Urinary bladder (tissue), 4 donors: ENCODE results near the gene ME3. TPM values are rescaled to one million over a fixed set of nuclear protein-coding genes. Genes with fewer than 3 reads are reported as not detected.
A peak's percentile ranks its signal among the peaks of the same experiment; 100 is the strongest.

ENCODE experiments used
- DNase-seq: peaks from one replicate; pipeline ENCODE4 v3.0.0-alpha.2; 2015; ENCODE audit errors: extremely low spot score
- H3K27ac ChIP-seq: one replicate; pipeline ENCODE4 v1.5.1; 2013; ENCODE audit warnings: low read depth, mild to moderate bottlenecking, moderate library complexity
- H3K36me3 ChIP-seq: one replicate; pipeline ENCODE4 v1.6.1; 2013; ENCODE audit warnings: mild to moderate bottlenecking, moderate library complexity; ENCODE audit not compliant: insufficient read depth
- H3K4me1 ChIP-seq: one replicate; pipeline ENCODE4 v1.6.1; 2013; ENCODE audit warnings: mild to moderate bottlenecking, moderate library complexity; ENCODE audit not compliant: insufficient read depth
- H3K4me3 ChIP-seq: one replicate; pipeline ENCODE4 v1.5.1; 2013; ENCODE audit warnings: low read depth, low read length
- WGBS: extraction: QIAGEN DNeasy Blood & Tissue Kit; methylation state at CpG from one replicate; pipeline ENCODE4 v1.1.7; 2013; 5-methylcytosine and 5-hydroxymethylcytosine counted together
- polyA plus RNA-seq: library from polyadenylated mRNA; stranded (reverse); fragments of 200-250 nt; gene quantifications from one replicate; pipeline ENCODE4 v1.2.3, GENCODE V29; 2013
- total RNA-seq: library from RNA; depleted of rRNA; stranded (reverse); fragments of >200 nt; gene quantifications from one replicate; pipeline ENCODE4 v1.2.3, GENCODE V29; 2014
- donor health status: healthy with polysubstance abuse.
- donor health status: healthy.

Gene ME3
- total and polyA plus RNA-seq, 2 donors: 17.6 to 52.2 TPM

DNA sequence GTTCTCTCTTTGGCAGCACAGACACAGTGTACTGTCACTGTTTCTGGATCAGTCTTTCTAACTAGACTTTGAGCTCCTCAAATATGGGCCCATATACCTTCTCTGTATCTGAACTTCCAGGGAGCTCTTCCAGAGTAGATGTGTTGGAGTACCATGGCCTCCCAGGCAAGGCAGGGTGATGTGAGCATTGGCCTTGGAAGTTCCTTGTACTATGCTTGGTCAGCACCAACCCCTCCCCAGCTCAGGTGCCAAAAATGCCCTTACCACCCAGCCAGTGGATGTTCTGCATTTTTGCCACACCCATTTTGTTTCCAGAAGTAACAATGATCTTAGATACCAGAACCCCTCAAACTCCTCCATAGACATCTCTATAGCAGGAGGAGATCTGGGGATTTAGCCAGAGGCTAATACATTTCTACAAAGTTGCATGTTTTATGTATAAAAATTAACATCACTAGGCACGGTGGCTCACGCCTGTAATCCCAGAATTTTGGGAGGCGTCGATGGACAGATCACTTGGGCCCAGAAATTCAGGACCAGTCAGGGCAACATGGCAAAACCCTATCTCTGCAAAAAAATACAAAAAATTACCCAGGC lies 165.1 kb downstream of the ME3 start:
- DNase-seq: no peak
- H3K4me3 ChIP-seq: no peak overlapping the region
- 96% methylated on average over 4 of the region's 4 CpGs for WGBS
- H3K4me1 ChIP-seq: no peaks in the 10 kb centered on the region
- no peak overlapping the region for H3K27ac ChIP-seq
- no peaks in the 10 kb centered on the region for H3K36me3 ChIP-seq

DNA sequence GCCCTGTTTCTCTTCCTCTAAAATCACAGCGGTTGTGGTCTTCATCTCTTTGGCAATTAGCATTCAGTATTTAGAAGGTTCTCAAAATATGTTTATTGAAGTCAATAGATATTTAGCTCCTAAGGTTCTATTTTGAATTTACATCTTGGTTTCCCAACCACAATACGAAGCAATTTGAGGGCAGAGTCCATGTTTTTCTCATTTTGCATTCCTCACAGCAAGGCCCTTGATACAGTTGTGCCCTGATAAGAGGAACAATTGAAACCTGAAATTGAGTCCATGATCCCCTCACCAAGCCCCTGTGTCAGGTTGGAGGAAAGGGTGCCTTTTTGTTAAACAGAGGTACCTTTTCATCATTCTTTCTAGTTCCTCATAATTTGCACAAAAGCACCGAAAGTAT lies 166.2 kb downstream of the ME3 start:
- no peak for DNase-seq
- Histone ChIP-seq H3K36me3 (no peaks in the 10 kb centered on the region), H3K4me1 (no peaks in the 10 kb centered on the region), H3K27ac (no peak overlapping the region), H3K4me3 (no peak overlapping the region)
- 97% methylated on average over 3 of the region's 3 CpGs for WGBS

DNA sequence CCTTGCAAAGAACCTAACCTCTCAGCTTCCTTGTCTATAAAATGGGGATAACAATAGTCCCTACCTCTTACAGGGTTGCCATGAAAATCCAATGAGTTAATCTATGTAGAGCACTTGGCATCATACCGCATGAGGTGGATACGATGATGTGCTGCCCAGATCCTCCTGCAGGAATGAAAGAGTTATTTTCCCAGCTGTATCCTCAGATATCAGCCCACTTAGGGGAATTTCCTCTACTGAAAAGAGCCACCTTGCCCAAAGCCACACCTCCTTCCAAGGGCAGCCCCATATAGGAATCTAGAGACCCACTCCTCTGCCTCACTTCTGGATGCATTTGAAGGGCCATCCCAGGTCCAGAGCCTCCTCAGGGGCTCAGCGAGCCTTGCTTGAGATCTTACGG lies 169.3 kb downstream of the ME3 start:
- no peaks in the 10 kb centered on the region for H3K4me1 ChIP-seq

DNA sequence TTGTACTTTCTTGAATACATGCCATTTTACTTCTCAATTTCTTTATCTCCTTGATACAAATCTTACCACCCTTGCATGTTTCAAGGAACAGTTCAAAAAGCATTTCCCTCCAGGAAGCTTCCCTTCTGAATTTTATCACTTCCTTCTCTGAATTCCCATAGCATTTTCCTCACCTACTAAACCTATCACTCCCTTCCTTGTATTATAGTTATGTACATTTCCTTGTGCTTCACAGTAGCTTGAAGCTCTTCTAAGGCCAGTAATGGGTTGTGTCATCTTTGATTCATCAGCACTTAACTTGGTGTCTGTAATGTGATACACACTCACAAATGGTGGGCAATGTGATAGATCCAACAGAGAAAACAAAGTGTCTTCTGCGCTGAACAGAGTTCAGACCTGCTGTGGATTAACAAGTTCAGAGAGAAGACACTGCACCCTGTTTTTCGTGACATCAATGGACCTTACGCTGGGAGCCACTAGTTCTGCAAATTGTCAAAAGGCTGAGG lies 170.2 kb downstream of the ME3 start:
- DNase-seq: no peak
- H3K4me3 ChIP-seq: no peak overlapping the region
- 95% methylated on average over 3 of the region's 3 CpGs for WGBS
- no peaks in the 10 kb centered on the region for H3K4me1 ChIP-seq
- H3K27ac ChIP-seq: no peak overlapping the region
- H3K36me3 ChIP-seq: no peaks in the 10 kb centered on the region

More for the DNA sequence above, 169.3 kb downstream of the ME3 start:
- WGBS: 90% methylated on average over 4 of the region's 4 CpGs
- no peak overlapping the region for H3K4me3 ChIP-seq
- no peak for DNase-seq
- H3K36me3 ChIP-seq: no peaks in the 10 kb centered on the region
- no peak overlapping the region for H3K27ac ChIP-seq

DNA sequence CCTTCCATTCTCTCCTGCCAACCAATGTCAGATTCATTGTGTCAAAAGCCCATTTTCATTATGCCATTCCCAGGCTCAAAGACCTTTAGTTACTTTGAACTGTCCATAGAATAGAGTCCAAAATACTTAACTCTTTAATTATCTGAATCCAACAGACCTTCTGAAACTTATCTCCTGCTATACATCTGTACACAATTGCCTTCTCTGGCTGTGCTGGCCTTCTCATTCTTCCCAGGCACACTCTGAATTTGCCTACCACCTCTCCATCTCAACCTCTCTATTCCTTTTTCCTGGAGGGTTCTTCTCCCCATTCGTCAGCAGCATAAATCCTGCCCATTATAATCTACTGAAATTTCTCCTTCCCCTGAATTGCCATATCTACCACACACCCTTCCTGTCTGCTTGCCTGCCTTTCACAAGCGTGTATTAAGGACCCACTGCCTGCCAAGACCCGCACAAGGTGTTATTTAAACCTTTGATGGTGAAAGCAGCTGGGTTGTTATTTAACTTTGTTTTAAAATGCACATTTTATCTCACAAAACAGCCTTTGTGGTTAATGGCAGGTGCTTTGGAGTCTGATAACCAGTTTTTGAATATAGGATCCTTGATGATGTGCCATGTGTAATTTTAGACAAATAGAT lies 171.8 kb downstream of the ME3 start:
- 81% methylated on average over 3 of the region's 3 CpGs for WGBS

DNA sequence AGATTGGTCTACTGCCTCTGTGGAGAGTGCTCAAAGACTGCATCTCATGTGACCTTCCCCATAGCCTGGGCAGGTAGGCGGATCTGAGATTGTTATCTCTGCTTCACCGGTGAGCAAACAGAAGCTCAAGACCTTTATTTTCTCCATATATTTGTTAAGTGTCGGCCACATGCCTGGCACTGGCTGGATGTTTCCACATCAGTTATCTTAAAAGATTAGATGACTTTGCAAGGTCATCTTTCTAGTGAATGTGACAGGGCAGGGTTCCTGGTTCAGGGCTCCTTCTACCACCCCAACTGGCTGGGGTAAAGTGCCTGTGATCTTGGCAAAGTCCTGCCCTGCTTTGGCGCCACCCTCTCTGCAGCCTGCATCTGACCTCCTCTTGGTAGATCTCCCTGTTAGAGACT lies 172.7 kb downstream of the ME3 start:
- no peak for DNase-seq
- Histone ChIP-seq H3K4me3 (no peak overlapping the region), H3K4me1 (no peaks in the 10 kb centered on the region), H3K27ac (no peak overlapping the region), H3K36me3 (no peaks in the 10 kb centered on the region)
- whole genome bisulfite sequencing: 81% methylated on average over 4 of the region's 4 CpGs

More for the DNA sequence above, 171.8 kb downstream of the ME3 start:
- Histone ChIP-seq H3K4me3 (no peak overlapping the region), H3K36me3 (no peaks in the 10 kb centered on the region), H3K27ac (no peak overlapping the region), H3K4me1 (no peaks in the 10 kb centered on the region)
- DNase-seq: no peak

DNA sequence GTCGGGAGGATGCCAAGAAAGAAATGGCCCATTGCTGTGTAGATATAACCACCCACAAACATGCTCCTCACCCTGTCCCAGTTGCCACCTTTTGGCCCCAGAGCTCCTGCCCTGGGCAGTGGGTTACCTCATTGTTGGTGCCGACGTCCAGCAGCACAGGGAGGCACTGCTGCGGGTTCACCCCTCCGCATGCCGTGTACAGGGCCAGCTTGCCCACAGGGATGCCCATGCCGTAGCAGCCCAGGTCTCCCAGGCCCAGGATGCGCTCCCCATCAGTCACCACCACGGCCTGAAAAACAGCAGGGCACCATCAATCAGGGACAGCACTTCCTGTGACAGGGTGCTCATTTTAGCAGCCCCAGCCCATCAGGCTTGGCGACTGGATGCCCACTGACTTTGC lies 174.6 kb downstream of the ME3 start:
- Histone ChIP-seq H3K36me3 (no peaks in the 10 kb centered on the region), H3K27ac (no peak overlapping the region), H3K4me1 (no peaks in the 10 kb centered on the region), H3K4me3 (no peak overlapping the region)
- WGBS: 87% methylated on average over 10 of the region's 10 CpGs
- no peak for DNase-seq

DNA sequence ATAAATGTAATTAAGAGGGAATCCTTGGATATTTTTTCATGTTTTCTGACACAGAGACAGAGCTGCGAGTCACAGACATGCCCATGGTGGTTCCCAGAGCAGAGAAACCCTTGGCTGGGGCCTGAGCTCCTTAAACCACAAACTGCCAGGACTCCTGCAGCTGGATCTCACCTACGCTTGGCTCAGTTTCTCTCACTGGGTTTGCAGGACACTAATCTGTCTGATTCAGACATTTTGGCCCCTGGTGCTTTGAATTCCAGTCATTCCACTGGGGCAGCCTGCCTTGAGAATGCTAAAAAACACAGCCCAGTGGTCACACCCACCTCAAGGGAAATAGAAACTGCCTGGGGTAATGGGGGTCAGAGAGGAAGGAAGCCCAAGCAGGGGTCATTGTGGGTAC lies 175.1 kb downstream of the ME3 start:
- WGBS: 87% methylated on average over 2 of the region's 2 CpGs
- H3K4me1 ChIP-seq: no peaks in the 10 kb centered on the region
- DNase-seq: no peak
- H3K36me3 ChIP-seq: no peaks in the 10 kb centered on the region
- no peak overlapping the region for H3K4me3 ChIP-seq
- H3K27ac ChIP-seq: no peak overlapping the region

DNA sequence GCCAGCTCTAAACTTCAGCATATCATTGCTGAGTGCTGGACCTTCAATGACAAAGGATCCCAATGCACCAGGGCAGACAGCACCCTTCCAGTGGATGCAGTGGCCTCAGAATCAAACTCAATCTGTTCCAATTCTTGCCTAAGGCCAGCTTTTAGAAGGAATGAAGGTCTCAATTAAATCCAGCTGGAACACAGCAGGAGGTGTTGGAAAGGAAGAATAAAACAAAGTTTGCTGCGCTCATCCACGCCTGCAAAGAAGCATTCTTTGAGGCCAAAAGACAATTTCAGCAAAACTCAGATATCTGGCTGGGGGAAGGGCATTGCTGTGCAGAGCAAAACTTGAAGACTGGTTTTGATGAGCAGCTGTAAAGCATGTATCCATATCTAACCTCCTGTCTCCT lies 177.1 kb downstream of the ME3 start:
- no peak for DNase-seq
- Histone ChIP-seq H3K4me3 (no peak overlapping the region), H3K4me1 (no peaks in the 10 kb centered on the region), H3K27ac (no peak overlapping the region), H3K36me3 (no peaks in the 10 kb centered on the region)
- WGBS: 81% methylated on average over 2 of the region's 2 CpGs

DNA sequence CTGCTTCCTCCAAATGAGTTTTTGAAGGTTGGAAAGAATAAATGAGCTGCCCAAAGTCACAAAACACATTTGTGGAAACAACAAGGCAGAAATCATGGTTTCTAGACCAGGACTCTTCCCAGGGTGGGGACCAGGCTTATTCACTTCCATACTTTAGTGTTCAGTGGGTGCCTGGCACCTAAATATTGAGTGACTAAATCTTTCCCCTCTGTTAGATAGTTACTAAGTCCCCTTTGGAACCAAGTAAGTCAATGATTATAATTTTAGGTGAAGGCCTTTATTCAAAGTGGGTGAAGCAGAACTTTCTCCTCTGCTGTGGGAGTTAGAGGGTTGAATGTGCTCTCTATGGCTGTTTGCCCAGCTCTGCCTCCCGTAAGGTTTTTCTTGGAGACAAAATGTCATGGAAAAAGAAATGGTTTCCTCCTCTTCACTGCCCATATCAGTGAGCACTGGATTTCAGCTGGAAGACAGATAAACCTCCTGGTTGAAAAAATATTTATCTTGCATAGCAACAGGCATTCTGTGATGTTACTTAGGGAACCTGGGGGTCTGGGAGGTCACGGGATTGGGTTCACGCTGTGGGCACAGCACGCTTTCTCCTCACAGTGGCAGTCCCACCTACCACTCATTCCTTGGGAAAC lies 179.9 kb downstream of the ME3 start:
- H3K27ac ChIP-seq: no peak overlapping the region
- 58% methylated on average over 4 of the region's 4 CpGs for WGBS
- no peak for DNase-seq

DNA sequence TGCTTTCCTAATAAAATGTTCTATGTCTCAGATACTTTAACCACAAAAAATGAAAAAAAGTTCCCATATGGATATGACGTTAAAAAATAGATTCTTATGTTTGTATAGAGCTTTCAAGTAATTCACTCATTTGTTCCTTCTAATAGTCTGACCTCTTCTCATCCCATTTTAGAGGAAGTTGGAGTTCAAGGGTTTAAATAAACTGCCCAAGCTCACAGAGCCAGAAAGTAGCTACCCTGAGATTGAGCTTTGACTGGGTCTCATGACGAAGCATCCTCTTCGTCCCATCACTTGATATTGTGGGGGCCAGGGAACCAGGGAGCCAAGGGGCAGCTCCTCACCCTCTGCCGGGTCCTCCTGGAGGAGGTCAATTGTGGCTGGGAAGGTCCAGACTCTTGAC lies 181.4 kb downstream of the ME3 start:
- WGBS: 88% methylated on average over 4 of the region's 4 CpGs
- no peaks in the 10 kb centered on the region for H3K4me1 ChIP-seq
- H3K27ac ChIP-seq: no peak overlapping the region

More for the DNA sequence above, 179.9 kb downstream of the ME3 start:
- Histone ChIP-seq H3K36me3 (no peaks in the 10 kb centered on the region), H3K4me1 (no peaks in the 10 kb centered on the region), H3K4me3 (no peak overlapping the region)

DNA sequence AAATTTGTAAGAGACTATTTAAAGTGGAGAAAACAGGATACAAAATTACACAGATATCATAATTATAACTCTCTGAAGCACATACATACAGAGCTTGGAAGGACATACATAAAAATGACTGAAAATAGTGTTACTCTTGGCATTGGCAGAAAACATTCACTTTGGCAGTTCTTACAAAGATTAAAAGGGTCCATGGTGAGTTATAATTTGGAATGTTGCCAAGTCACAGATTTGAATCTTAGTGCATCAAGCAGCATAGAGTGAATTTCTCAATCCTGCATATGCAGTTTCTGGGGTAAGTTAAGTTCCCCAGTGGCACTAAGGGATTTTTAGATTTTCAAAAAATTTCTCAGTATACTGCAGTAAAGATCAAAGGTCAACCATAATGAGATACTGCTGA lies 181.8 kb downstream of the ME3 start:
- H3K27ac ChIP-seq: no peak overlapping the region
- no peaks in the 10 kb centered on the region for H3K4me1 ChIP-seq
- no peaks in the 10 kb centered on the region for H3K36me3 ChIP-seq
- peak; percentile 39 for DNase-seq
- no peak overlapping the region for H3K4me3 ChIP-seq

More for the DNA sequence above, 181.4 kb downstream of the ME3 start:
- DNase-seq: no peak
- no peak overlapping the region for H3K4me3 ChIP-seq
- H3K36me3 ChIP-seq: no peaks in the 10 kb centered on the region

DNA sequence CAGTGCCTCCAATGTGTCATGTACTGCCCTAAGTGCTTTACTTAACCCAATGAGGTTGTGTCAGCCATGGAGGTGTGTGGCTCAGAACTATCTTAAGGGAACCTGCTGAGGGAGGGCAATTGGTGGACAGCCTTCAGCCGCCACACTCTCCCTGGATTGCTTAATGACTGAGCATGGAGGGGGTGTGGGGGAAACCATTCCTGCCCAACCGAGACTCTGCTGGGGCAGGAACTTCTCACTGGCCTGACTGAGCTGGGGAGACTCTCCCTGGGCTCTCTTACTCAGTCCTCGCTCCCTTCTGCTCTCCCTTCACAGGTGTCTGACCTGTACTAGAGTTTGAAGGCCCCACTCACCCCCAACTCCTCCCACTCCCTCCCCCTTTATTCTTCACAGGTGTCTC lies 183.0 kb downstream of the ME3 start:
- H3K27ac ChIP-seq: no peak overlapping the region
- 96% methylated on average over 3 of the region's 3 CpGs for WGBS
- no peak overlapping the region for H3K4me3 ChIP-seq
- DNase-seq: no peak
- H3K36me3 ChIP-seq: no peaks in the 10 kb centered on the region
- H3K4me1 ChIP-seq: no peaks in the 10 kb centered on the region

DNA sequence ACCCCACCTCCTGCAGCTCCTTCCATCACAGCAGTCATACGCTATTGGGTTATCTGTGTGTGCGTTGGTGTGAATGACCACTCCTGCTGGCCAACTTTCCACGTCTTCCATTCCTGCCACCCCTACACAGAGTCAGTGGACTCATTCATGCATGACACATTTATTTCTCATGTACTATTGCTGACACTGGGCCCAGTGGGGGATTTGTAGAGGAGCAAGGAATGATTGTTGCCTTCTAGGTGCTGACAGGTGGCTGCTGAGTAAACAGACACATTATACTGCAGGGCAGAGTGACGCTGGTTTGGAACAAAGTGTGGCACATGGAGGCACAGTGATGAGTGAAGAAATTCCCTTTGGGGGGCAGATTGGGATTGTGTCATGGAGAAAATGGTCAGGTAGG lies 183.9 kb downstream of the ME3 start:
- Histone ChIP-seq H3K4me1 (no peaks in the 10 kb centered on the region), H3K27ac (no peak overlapping the region), H3K36me3 (no peaks in the 10 kb centered on the region), H3K4me3 (no peak overlapping the region)
- WGBS: 96% methylated on average over 4 of the region's 4 CpGs
- no peak for DNase-seq
